Measurements from ENCODE around the gene FLAD1.

FLAD1 gene

DNA sequence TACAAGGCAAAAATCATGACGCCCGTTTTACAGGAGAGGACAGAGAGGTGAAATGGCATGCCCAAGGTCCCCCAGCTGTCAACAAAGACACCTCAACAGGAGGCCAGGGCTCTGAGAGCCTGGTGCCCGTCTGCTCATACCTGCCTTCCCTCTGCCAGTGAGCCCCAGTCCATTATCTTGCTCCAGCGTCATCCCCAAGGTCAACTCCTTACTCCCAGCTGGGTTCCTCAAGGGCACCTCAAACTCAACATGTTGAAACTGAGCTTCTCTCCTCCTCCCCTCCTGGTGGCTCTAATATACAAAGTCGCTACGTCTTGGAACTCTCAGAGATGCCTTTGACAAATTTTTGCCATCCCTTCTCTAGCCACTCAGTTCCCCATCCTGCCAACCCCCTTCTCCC lies 30.5 kb upstream of the FLAD1 start:
- no peak for DNase-seq

DNA sequence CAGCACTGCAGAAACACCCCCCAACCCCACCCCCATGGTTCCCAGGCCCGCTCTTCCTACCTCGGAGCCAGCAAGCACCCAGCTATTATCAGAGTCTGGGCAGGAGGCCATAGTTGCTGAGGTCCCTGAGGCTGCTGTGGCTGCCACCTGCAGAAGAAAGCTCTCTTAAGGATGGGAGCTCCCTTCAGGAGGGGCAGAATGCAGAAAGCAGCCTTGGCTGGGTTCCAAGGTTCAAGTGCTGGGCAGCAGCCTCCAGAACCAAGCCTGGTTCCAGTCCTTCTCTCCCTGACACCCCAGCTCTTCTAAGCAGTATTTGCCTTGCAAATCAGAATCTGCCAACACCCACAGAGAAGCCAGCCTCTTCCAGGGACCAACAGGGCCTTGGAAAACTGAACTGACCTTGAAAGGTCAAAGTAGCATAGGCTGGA lies 29.5 kb upstream of the FLAD1 start:
- DNase-seq = no peak

DNA sequence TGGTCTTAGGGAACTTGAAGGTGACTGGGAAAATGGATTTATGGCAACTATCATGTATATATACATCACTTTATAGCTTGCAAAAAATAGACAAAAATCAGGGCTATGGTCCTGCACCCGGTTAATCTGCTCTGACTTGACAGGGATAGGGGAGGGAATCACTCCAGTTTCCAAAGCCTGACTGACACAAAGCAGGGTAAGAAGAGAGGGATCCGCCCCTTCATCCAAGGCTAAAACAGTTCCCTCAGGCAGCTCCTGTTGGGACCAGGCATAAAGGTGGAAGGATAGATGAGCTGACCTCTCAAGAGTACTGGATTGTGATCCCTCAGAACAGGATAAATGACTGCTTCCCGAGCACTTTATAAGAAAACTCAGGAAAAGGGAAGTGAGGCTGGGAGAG lies 28.6 kb upstream of the FLAD1 start:
- no peak for DNase-seq

DNA sequence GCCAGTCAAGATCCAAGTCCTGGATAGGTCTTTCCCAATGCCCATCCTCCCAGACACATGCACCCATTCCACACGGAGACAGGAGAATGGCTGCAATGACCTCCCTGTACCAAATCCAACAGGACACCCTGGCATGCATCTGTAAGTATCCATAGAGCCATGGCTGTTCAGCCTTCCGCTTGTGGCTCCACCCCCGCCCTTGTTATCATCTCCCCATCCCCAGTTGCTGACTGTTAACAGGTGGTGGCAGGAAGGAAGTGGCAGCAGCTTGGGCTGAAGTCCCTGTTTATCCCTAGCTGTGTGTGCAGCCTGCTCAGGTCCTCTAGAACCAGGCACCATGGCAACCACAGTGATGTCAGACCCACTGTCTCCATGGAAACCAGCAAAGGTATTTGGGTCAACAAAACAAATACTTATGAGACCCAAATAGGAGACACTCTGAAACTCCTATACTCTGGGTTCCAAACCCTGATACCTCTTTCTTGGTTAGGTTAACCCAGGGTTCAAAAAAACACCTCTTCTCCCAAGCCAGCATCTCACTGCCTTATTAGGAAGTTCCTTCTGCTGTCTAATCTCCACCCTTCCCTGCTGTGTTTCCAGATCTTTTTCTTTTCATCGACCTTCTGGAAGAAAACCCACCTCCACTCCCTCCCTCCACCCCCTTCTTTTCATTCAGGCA lies 28.0 kb upstream of the FLAD1 start:
- peak; percentile 80 for DNase-seq

DNA sequence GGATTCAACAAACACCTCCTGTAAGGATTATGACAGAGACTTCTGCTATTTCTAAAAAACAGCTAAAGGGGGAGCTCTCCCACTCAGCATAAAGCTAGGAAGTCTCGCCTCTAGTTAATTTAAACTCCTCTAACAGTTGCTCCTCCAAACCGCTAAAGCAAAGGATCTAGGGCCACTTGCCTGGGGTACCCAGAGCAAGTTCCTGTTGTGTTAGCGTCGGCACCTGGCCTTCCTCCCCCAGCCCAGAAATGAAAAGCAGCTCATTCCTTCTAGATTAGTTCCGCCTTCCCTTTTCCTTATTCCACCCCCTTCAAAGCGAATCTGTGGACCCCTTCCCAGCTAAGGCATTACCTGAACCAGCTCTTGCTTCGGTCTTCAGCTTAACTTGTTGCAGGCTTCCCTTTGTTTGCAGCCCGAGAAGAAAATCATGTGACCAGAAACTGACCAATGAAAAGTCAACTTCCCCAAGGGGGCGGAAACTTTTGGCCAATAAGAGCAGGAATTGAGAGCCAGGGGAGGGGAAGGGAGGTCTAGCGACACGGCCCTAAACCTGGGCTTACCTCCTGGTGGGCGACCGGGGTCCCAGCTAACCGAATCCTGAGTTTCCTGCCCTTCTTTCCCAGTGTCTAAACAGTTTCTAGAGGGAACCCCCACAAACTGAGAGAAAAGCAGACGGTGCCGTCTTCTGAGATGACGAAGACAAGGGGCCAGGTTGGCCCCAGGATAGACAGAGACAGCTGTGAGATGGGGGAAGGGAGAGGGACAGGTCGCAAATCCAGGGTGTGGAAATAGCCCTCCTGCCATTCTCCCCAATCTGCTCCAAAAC lies 27.2 kb upstream of the FLAD1 start, which contains the start of gene PBXIP1:
Gene PBXIP1 (minus strand): TSS at position 382 of the 826 bp plus-strand sequence. CDS start 2,378 bp downstream, outside the sequence.
- DNase-seq = peak; percentile 87

DNA sequence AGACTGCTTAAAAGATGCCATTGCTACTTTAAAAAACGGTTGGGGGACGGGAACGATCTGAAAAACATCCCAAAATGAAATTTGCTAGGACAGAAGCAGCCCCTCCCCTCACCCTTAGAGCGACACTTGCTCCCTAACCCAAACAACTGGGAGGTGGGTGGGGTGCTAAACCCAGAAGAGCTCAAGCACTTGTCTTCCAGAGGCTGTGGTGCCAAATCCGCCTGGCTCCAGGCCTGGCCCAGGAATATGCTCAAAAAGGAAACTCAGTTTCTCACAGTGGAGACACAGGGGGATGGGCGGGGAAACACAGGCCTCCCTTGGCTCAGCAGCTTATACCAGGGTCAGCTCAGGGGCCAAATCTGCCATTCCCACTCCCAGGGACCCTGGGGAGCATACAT lies 26.6 kb upstream of the FLAD1 start:
- DNase-seq = no peak

DNA sequence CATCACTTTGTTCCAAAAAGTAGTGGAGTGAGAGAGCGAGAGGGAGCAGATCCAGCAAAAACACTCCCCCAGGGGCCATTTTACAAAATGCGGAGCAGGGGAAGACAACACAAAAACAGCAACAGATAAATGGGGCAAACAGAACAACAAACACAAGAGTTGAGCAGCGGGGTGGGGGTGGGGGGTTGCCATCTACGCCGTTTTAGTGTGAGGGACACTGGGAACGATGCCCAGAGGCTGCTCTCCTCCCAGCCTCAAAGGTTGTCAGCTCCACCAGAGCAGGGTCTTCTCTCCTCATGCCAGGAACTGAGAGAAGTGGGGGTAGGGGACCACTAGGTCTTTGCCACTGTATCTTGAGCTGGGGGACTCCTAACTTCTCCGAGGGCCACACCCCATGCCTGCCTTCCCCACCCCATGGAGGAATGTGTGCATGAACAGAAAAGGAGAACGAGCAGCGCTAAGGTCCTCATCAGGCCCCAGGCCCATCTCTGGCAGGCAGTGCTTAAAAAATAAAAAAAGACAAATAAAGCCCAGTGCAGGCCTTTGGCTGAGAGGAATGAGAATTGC lies 26.0 kb upstream of the FLAD1 start:
- DNase-seq = no peak

DNA sequence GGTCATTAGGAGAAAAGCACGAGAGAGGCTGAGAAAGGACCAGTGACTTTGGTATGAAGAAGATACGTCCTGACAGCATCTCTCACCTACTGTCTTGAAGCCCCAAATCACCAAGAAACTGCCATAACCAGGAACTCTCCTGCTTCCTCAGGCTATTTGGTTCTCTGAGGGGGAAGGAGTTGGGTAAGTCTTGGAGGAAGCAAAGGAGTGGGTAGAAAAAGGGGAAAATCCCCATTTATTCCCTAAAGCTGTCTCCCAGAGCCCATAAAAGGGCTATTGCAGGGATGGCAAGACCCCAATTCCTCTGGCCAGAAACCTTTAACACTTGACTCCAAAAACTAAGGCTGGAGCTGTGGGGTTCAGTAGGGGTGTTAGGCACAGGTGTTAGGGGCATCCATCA lies 25.1 kb upstream of the FLAD1 start:
- DNase-seq = no peak

DNA sequence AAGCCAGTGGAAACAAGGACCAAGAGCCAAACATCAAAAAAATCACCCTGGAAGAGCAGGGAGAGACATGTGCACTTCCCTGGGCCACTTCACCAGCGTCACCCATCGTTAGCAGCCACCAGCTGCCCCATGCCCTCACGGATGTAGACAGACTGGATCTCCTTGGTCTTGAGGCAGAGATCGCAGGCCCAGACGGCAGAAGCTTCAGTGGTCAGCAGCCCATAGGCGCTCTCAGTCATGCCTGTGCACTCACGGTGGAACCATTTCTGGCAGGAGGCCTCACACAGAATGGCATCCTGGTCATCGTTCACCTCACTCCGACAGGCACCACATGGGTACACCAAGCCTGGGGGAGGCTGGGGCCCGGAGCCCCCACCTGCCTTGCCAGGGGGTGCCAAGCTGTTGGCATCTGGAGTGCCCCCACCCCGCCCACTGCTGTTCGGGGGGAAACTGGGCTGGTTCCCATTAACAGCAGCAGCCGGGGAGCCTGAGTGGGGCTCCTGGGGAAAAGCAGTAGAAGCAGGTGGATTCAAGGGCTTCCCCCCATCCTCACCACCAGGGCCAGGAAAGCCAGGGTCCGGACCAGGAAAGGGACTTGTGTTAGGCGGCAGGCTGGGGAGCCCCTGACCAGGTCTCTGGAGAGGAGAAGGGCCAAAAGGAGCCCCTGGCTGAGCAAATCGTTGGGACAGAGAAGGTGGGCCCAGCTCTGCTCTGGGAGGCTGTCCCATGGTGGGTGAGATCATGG lies 24.3 kb upstream of the FLAD1 start:
- DNase-seq = no peak

DNA sequence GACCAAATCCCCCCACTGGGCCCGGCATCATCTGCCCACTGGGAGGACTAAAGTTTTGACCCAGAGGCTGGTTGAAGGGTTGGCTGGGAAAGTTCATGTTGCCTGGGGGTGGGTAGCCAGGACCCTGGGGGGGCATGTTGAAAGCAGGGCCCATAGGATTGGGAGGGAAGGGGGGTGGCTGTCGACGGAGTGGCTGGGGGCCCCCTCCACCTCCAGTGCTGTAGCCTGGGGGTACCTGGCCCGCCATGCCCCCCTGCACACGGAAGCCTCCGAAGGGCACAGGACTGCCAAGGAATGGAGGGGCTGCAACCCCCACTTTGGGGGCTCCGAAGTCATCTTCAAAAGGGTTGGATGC lies 23.7 kb upstream of the FLAD1 start:
- no peak for DNase-seq

DNA sequence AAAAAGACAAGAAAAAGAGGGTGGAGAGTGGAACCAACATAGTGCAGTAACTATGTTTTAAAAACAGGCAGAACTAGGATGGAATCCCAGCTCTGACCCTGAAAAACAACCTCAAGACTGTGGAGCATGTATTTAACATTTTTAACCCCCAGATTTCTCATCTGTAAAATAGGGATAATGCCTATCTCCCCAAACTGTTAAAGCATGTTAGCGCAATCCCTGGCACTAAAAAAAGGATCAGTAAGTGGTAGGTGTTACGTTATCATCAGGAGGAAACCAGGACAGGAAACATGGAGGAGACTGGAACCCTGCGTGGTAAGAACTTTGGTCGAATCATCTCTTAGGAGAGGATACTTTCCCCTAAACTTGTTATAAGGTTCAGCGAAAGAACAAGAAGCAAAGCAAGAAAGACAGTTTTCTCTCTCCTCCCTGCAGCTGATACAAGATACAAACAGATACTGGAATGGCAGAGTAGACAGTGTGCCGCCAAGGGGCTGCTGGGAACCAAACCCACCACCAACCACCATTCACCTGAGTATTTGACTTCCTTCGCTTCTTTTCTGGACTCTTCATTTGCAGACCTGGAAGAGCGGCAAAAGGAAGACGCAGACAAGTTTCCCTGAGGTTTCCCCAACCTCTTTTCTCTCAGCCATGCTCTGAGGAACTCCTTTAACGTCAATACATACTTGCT lies 22.6 kb upstream of the FLAD1 start:
- no peak for DNase-seq

DNA sequence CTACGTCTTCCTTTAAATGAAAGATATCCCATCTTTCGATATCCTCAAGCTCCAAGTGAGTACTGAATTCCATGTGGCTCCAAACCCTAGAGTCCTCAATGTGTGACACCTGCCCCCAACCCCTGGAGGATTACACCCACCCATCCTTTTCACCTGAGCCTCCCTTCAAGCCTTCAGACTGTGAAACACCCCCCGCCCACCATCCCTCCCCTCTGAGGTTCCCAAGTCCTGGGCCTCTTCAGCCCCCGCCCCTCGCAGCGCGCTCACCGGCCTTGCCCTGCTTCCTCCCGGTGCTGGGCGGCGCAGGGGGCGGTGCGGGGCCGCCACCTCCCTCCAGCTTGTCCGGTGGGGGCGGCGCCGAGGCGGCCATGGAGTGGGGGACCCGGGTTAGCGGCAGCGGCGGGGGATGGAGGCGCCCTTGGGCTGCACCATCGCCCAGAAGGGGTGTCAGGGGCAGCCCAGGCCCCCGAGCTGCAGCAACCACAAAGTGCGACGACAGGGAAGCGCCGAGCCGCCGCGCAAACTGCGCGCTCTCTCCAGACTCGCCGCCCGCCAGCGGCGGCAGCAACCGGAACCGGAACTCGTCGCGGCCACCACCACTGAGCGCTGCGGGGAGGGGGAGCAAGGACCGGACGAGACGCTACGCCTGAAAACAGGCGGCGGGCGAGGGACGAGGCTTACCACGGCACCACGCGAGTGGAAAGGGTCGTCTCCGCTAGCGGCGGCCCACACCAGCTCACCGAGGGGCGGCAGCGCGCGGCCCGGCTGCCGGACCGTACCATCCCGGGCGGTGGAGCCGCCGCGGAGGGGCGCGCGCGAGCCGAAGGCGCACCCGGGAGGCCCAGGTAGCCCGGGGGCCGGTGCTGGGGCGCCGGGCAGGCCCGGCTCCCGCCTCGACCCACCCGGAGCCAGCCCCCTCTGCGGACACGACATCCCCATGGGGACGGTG lies 21.7 kb upstream of the FLAD1 start, which contains the start of gene PYGO2:
Gene PYGO2 (minus strand): TSS at position 576 of the 949 bp plus-strand sequence. CDS start 206 bp downstream, at position 370.
- DNase-seq = peak; percentile 75

DNA sequence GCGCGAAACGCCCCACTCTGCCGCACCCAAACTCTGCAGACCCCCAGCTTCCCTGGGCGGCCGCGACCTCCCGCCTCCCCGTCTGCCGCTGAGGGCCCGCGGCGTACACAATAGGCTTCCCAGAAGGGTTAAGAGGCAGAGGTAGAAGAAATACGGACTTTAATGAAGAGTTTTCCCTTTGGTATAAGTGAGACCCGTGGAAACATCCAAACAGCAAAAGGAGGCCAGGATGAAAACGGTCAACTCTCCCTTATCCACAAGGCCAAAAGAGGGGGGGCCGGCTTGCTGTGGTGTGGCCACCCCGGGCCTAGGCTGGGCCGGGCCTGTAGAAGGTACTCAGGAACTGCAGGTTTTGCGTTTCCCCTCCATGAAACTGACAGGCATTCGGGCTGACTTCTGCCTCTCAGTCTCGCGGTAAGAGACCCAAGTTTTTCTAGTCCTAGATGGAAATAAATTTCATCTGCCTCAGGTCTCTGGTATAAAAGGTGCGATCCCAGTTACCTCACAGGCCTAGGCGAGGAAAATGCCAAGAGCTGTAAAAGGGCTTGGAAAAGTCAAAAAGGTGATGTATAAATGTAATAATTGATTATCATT lies 20.9 kb upstream of the FLAD1 start:
- DNase-seq = peak; percentile 38

DNA sequence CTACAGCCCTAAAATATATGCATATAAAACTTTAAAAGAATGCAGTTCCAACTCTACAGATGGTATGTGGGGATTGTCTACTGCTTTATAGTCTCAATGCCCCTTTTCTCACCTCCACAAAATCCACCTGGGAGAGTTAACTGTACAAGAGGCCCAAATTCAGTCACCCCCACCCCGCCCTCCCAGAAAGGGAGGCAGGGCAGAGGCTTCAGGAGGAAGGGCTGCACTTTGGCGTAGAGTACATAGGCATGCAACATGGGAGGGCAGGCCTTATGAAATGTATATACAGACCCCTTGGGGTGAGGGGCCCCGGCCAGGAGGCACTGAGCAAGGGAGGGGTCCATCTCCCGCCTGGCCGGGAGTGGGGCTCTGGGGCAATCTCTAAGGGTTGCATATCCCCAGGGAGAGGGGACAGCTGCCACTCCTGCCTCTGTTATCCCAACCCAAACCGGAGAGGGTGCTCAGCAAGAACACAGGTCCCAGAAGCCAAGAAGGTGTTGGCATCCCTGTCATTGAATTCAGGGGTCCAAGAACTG lies 20.3 kb upstream of the FLAD1 start:
- DNase-seq = no peak

DNA sequence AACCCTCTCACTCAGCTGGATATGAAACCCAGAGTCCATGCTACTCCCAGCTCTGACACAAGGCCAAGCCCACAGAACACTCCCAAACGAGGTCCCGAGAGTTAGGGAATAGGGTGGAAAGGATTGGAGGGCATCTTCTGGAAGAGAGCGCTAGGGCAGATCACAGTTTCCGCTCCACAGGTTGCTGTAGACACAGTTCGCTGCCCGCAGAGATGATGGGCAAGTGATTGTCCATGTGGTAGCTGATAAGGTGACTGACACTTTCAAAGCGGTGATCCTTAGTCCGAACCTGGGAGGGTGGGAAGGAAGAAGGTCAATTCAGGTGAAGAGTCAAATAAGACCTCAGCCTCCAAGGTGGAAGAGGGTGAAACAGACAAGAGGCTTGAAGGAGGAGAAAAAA lies 19.5 kb upstream of the FLAD1 start:
- no peak for DNase-seq

DNA sequence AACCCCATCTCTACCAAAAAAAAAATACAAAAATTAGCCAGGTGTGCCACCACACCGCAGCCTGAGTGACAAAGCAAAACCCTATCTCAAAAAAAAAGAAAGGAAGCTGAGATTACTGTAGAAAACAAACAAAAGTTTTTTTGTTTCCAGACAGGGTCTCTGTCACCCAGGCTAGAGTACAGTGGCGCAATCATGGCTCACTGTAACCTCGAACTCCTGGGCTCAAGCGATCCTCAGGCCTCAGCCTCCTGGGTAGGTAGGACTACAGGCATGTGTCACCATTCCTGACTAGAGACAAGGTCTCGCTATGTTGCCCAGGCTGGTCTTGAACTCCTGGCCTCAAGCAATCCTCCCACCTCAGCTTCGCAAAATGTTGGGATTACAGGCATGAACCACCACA lies 18.8 kb upstream of the FLAD1 start:
- DNase-seq = no peak

DNA sequence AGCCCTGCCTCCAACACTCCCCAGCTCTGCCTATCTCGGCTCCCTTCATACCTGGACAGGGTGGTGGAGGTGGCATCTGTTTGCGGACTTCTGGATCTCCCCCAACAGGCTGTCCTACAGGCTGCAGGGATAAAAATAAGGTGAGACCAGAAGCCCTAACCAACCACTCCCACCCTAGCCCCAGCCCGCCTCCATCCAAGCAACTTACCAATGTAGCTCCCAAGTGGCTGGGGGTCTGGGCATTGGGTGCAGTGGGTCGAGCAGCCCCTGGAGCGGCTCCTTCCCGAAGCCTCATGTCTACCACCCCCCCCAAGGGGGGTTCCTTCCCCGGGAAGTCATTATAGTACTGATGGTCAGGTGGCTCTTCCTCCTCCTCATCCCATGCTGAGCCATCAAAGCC lies 17.0 kb upstream of the FLAD1 start:
- no peak for DNase-seq

DNA sequence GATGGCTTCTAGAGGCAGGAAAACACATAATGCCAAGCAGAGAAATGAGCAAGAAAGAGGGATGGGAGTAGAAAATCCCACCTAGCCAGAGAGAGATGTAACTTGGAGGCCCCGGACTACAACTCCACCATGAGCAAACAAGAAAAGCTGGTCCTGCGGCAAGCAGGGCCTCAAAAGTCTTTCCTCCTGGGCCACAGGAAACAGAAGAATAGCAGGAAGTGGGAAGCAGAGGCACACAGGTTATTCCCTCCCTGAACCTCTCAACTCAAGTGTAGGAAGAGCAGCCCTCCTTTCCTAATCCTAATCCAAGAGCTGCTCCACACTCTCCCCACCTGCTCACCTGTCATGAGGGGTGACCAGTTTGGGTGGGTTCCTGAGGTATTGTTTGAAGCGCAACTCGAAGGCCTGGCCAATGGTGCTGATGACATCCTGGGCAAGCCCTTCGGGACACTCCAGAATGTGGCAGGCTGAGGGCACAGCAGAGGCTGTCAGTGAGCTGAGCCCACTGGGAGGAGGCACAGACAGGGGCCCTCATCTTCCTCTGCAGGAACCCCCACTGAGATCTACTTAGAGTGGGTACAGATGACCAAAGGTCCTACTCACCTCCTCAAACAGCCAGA lies 15.7 kb upstream of the FLAD1 start:
- DNase-seq = no peak

DNA sequence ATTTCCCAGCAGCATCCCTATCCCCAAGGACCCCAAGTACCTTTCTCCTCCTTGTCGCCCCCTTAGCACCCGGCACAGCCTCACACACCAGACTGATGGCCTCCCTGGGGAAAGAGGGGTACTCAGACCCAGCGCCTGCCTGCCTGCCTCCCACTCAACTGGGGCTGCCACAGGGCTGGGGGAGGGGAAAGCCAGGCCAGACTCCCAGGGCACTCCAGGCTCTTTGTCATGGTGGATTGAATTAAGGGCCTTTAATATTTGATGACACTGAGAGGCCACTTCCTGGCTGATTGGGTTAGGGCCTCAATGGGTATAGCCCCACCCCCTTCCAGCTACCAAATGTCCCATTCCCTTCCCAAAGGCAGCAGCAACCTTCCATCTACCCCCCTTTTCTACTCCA lies 14.4 kb upstream of the FLAD1 start:
- no peak for DNase-seq

DNA sequence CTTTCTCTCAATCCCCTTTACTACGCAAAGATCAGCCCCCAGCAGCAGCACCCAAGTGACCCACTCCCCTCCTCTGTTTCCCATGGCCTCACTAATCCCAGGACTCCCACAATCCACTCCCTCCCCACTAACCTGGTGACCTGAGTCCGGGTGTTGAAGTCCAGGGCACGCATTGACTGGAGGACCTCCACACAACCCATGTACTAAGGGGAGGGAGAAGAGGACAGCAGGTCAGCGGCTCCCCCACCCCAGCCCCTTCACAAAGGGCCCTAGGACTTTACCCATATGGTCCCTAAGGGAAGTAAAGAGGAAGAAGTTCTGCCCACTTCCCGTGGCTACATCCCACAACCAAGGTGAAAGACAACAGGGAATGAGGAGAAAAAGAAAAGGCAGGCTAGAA lies 13.9 kb upstream of the FLAD1 start:
- DNase-seq = no peak
